PC-3 (cell line): ENCODE data around the gene ACTN1. TPM values are rescaled to one million over a fixed set of nuclear protein-coding genes. Genes with fewer than 3 reads are reported as not detected.

Source experiments
- ATAC-seq: fragments of 200-7000 bp; cut with Tn5 transposase; 2 replicates; pipeline ENCODE4 v1.9.1; 2020; ENCODE audit warnings: mild to moderate bottlenecking, moderate library complexity
- BruUV-seq: library from RNA; stranded (reverse); fragments of 400-500 nt; replicated peaks from 2 replicates; lab custom pipeline; 2021; lab: Mats Ljungman, UMichigan
- CTCF ChIA-PET: fragments of 300-600 bp; sonication (Branson Sonifier 250); formaldehyde crosslinking; loops from one replicate; lab custom pipeline; 2022; ENCODE audit warnings: antibody characterized with exemption; lab: Charles Lee
- POLR2A ChIA-PET: fragments of 300-600 bp; sonication (Branson Sonifier 250); formaldehyde crosslinking; loops from one replicate; lab custom pipeline; 2022; ENCODE audit warnings: antibody characterized with exemption; ENCODE audit not compliant: unreplicated experiment; lab: Charles Lee
- DNase-seq: peaks from one replicate; pipeline ENCODE4 v3.0.0-alpha.2; 2015
- H2AFZ ChIP-seq: fragments of 300-600 bp; sonication (generic); 2 replicates; pipeline ENCODE4 v1.6.0; 2016; ENCODE audit warnings: antibody characterized with exemption, low read length
- H3F3A ChIP-seq: fragments of 300-600 bp; sonication (generic); one replicate; pipeline ENCODE4 v1.6.0; 2017; ENCODE audit warnings: antibody characterized with exemption, low read length, control low read depth, mild to moderate bottlenecking; ENCODE audit not compliant: unreplicated experiment
- H3K27ac ChIP-seq: fragments of 300-600 bp; sonication (generic); 2 replicates; pipeline ENCODE4 v1.5.1; 2016; ENCODE audit warnings: mild to moderate bottlenecking, low read length
- H3K27me3 ChIP-seq: fragments of 300-600 bp; sonication (generic); 2 replicates; pipeline ENCODE4 v1.6.1; 2016; ENCODE audit warnings: low read length, mixed read lengths
- H3K36me3 ChIP-seq: fragments of 300-600 bp; sonication (generic); 2 replicates; pipeline ENCODE4 v1.6.1; 2016; ENCODE audit warnings: low read depth, mixed run types, low read length, mixed read lengths
- H3K4me1 ChIP-seq: fragments of 300-600 bp; sonication (generic); 2 replicates; pipeline ENCODE4 v1.5.1; 2016; ENCODE audit warnings: low read length; ENCODE audit not compliant: insufficient read depth
- H3K4me2 ChIP-seq: fragments of 300-600 bp; sonication (generic); 2 replicates; pipeline ENCODE4 v1.6.0; 2016; ENCODE audit warnings: low read length
- H3K4me3 ChIP-seq: fragments of 300-600 bp; sonication (generic); 2 replicates; pipeline ENCODE4 v1.5.1; 2016; ENCODE audit warnings: mild to moderate bottlenecking, low read length, mixed read lengths
- H3K79me2 ChIP-seq: fragments of 300-600 bp; sonication (generic); 2 replicates; pipeline ENCODE4 v1.6.1; 2017; ENCODE audit warnings: low read length, mixed read lengths
- H3K9ac ChIP-seq: fragments of 300-600 bp; sonication (generic); 2 replicates; pipeline ENCODE4 v1.6.0; 2016; ENCODE audit warnings: mild to moderate bottlenecking, low read length
- H3K9me2 ChIP-seq: fragments of 300-600 bp; sonication (generic); replicated peaks from 2 replicates; pipeline ENCODE4 v1.6.1; 2016; ENCODE audit warnings: mixed run types, low read length, mixed read lengths
- H3K9me3 ChIP-seq: fragments of 300-600 bp; sonication (generic); 2 replicates; pipeline ENCODE4 v1.6.1; 2016; ENCODE audit warnings: low read length, mixed read lengths
- H4K20me1 ChIP-seq: fragments of 300-600 bp; sonication (generic); 2 replicates; pipeline ENCODE4 v1.6.1; 2016; ENCODE audit warnings: low read length, mixed read lengths
- CTCF ChIP-seq: fragments of 300-600 bp; sonication (generic); conservative IDR thresholded peaks from 2 replicates; pipeline ENCODE4 v1.5.1; 2017; ENCODE audit warnings: antibody characterized with exemption, low read depth, mild to moderate bottlenecking, low read length
- EZH2 ChIP-seq: fragments of 300-600 bp; sonication (generic); IDR thresholded peaks from one replicate; pipeline ENCODE4 v1.6.1; 2017; ENCODE audit warnings: antibody characterized with exemption, mild to moderate bottlenecking, low read length; ENCODE audit not compliant: unreplicated experiment
- EZH2phosphoT487 ChIP-seq: fragments of 300-600 bp; sonication (generic); IDR thresholded peaks from 2 replicates; pipeline ENCODE4 v1.6.1; 2018; ENCODE audit warnings: mild to moderate bottlenecking, antibody characterized with exemption, low read length, borderline replicate concordance
- intact Hi-C: fragments of 100-400 bp; cut with micrococcal nuclease; formaldehyde crosslinking; loops from 2 replicates; pipeline ENCODE4 v1.9.0; 2023
- total RNA-seq: library from RNA; depleted of rRNA; stranded (reverse); fragments of >200 nt; gene quantifications from 2 replicates; pipeline ENCODE4 v1.2.3, GENCODE V29; 2014

The ACTN1 gene
- total RNA-seq, 1 experiment from 2014 or later = 303 TPM

GRCh38 chr14:68888025-68888850 lies 90.9 kb downstream of the ACTN1 start:
- Histone ChIP-seq H3K4me3 (no peak overlapping the region), H3F3A (peaks cover 9% of the 10 kb centered on the region), H4K20me1 (0 out of 2 replicates have a peak, but pooled peaks cover 7% of the 10 kb centered on the region), H3K4me1 (peaks cover 25% of the 10 kb centered on the region), H3K9me3 (no peaks in the 10 kb centered on the region), H3K9ac (no peak overlapping the region), H2AFZ (no peak overlapping the region), H3K36me3 (peaks cover 81% of the 10 kb centered on the region), H3K79me2 (no peaks in the 10 kb centered on the region), H3K4me2 (no peak overlapping the region), H3K9me2 (no peaks in the 10 kb centered on the region), H3K27me3 (no peaks in the 10 kb centered on the region), H3K27ac (no peak overlapping the region)
- no TSS peak for BruUV-seq
- CTCF ChIA-PET = no interaction called here
- intact Hi-C loops = no loop called here
- ATAC-seq (no peak), DNase-seq (no peak)
- TF ChIP-seq EZH2 (no peak), CTCF (no peak), EZH2phosphoT487 (no peak)
- POLR2A ChIA-PET = no interaction called here

GRCh38 chr14:68886109-68886434 lies 93.0 kb downstream of the ACTN1 start:
- no peak overlapping the region for H3K27ac ChIP-seq
- POLR2A ChIA-PET = no interaction called here

More at GRCh38 chr14:68886109-68886434, 93.0 kb downstream of the ACTN1 start:
- TF ChIP-seq EZH2 = no peak
- no peak for TF ChIP-seq CTCF
- TF ChIP-seq EZH2phosphoT487 = no peak
- Histone ChIP-seq H3K4me3 (no peak overlapping the region), H3K79me2 (no peaks in the 10 kb centered on the region), H3K36me3 (peaks cover 79% of the 10 kb centered on the region), H3K27me3 (no peaks in the 10 kb centered on the region), H3F3A (peaks cover 9% of the 10 kb centered on the region), H3K9ac (no peak overlapping the region), H3K4me2 (no peak overlapping the region), H3K9me2 (no peaks in the 10 kb centered on the region), H2AFZ (no peak overlapping the region), H3K4me1 (peaks cover 25% of the 10 kb centered on the region), H4K20me1 (0 out of 2 replicates have a peak, but pooled peaks cover 3% of the 10 kb centered on the region), H3K9me3 (no peaks in the 10 kb centered on the region)
- CTCF ChIA-PET = no interaction called here
- intact Hi-C loops = no loop called here
- ATAC-seq (no peak), DNase-seq (no peak)
- BruUV-seq = no TSS peak
